H1 (cell line): ENCODE results near the gene ACCS.

Experiments
- BRCA1 ChIP-seq: IDR thresholded peaks from 2 replicates; pipeline ENCODE4 v1.6.1; 2012; ENCODE audit warnings: low read depth, low read length, improper control_type of control experiment
- CEBPB ChIP-seq: IDR thresholded peaks from 2 replicates; pipeline ENCODE4 v1.6.1; 2012; ENCODE audit warnings: low read depth, low read length
- EP300 ChIP-seq, 2 experiments: IDR thresholded peaks; 1 replicate in 1 of 2; 2 replicates in 1 of 2; pipeline ENCODE4 v1.6.1; 2011 to 2012; ENCODE audit warnings: low read depth in 2 of 2, low read length in 2 of 2, mild to moderate bottlenecking in 2 of 2, borderline replicate concordance in 1 of 2, inconsistent platforms in 1 of 2, moderate library complexity in 1 of 2
- EZH2 ChIP-seq: fragments of 200-600 bp; sonication (generic); IDR thresholded peaks from 2 replicates; pipeline ENCODE4 v1.7.1; 2012; ENCODE audit warnings: low read depth, mild to moderate bottlenecking, moderate library complexity, low read length, inconsistent platforms; ENCODE audit not compliant: severe bottlenecking
- GABPA ChIP-seq: IDR thresholded peaks from 2 replicates; pipeline ENCODE4 v1.6.1; 2011; ENCODE audit warnings: mild to moderate bottlenecking, low read length, moderate library complexity, borderline replicate concordance; ENCODE audit not compliant: insufficient read depth
- GTF2F1 ChIP-seq: IDR thresholded peaks from 2 replicates; pipeline ENCODE4 v1.6.1; 2012; ENCODE audit warnings: low read depth, low read length, improper control_type of control experiment, borderline replicate concordance
- JUND ChIP-seq: IDR thresholded peaks from 2 replicates; pipeline ENCODE4 v1.6.1; 2011; ENCODE audit warnings: mild to moderate bottlenecking, improper control_type of control experiment, low read length
- MAFK ChIP-seq: IDR thresholded peaks from 2 replicates; pipeline ENCODE4 v1.6.1; 2012; ENCODE audit warnings: low read depth, mild to moderate bottlenecking, improper control_type of control experiment, low read length
- POLR2A ChIP-seq, 2 experiments: IDR thresholded peaks; 1 replicate in 1 of 2; 2 replicates in 1 of 2; pipeline ENCODE4 v1.6.1; 2011; ENCODE audit warnings: low read depth in 2 of 2, low read length in 2 of 2, mild to moderate bottlenecking in 2 of 2; ENCODE audit errors: control extremely low read depth in 1 of 2
- POLR2AphosphoS5 ChIP-seq: IDR thresholded peaks from 2 replicates; pipeline ENCODE4 v1.6.1; 2011; ENCODE audit warnings: low read depth, low read length
- SIN3A ChIP-seq, 2 experiments: IDR thresholded peaks in 1 of 2; conservative IDR thresholded peaks in 1 of 2; 2 replicates each; pipeline ENCODE4 v1.6.1; 2011 to 2012; ENCODE audit warnings: low read length in 2 of 2, improper control_type of control experiment in 1 of 2, low read depth in 1 of 2, mild to moderate bottlenecking in 1 of 2
- YY1 ChIP-seq: IDR thresholded peaks from 2 replicates; pipeline ENCODE4 v1.6.1; 2011; ENCODE audit warnings: low read depth, mild to moderate bottlenecking, low read length
- TF ChIP-seq, protein P1 (sequence below): IDR thresholded peaks from 2 replicates; pipeline ENCODE4 v1.6.1; 2011; ENCODE audit warnings: low read length, improper control_type of control experiment
- TF ChIP-seq, protein P2 (sequence below), 3 experiments: IDR thresholded peaks; 1 replicate in 2 of 3; 2 replicates in 1 of 3; pipeline versions ENCODE4 v1.5.1 to v1.6.1; 2011; ENCODE audit warnings: low read length in 3 of 3, mild to moderate bottlenecking in 3 of 3, inconsistent platforms in 2 of 3, low read depth in 1 of 3, moderate library complexity in 1 of 3; ENCODE audit not compliant: insufficient read depth in 1 of 3; ENCODE audit errors: control extremely low read depth in 1 of 3

DNA sequence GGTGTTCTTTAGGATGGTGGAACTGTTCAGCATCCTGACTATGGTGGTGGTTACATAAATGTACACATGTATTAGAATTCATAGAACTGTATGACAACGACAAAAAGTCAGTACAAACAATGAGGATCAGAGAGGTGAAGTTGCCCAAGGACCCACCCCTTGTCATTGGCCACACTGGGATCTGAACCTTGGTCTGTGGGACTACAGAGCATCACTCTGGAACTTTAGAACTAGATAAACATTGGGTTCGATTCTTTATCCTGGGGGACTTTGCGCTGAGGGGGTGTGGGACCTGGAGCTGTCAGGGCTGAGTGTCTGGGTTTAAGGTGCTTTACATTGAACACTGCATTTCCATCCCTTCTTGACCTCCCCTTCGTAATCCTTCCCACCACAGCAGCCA is 16.6 kb downstream of the ACCS start:
- TF ChIP-seq MAFK (no peak), POLR2A (IDR thresholded peaks at IDR 0.05; ENCODE audit: control extremely low read depth in 1 of 2, low read depth in 2 of 2, low read length in 2 of 2) (no peak), GABPA (no peak), JUND (no peak), EP300 (IDR thresholded peaks at IDR 0.05; ENCODE audit: borderline replicate concordance in 1 of 2, low read depth in 2 of 2, low read length in 2 of 2) (no peak), CEBPB (no peak), YY1 (no peak), POLR2AphosphoS5 (no peak), BRCA1 (no peak), GTF2F1 (no peak), EZH2 (no peak), SIN3A (conservative IDR thresholded peaks at IDR 0.05 in 1 of 2, IDR thresholded peaks at IDR 0.05 in 1 of 2; ENCODE audit: low read depth in 1 of 2, low read length in 2 of 2) (no peak)
- TF ChIP-seq, protein P1, sequence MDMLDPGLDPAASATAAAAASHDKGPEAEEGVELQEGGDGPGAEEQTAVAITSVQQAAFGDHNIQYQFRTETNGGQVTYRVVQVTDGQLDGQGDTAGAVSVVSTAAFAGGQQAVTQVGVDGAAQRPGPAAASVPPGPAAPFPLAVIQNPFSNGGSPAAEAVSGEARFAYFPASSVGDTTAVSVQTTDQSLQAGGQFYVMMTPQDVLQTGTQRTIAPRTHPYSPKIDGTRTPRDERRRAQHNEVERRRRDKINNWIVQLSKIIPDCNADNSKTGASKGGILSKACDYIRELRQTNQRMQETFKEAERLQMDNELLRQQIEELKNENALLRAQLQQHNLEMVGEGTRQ, result no peak
- TF ChIP-seq, protein P2, sequence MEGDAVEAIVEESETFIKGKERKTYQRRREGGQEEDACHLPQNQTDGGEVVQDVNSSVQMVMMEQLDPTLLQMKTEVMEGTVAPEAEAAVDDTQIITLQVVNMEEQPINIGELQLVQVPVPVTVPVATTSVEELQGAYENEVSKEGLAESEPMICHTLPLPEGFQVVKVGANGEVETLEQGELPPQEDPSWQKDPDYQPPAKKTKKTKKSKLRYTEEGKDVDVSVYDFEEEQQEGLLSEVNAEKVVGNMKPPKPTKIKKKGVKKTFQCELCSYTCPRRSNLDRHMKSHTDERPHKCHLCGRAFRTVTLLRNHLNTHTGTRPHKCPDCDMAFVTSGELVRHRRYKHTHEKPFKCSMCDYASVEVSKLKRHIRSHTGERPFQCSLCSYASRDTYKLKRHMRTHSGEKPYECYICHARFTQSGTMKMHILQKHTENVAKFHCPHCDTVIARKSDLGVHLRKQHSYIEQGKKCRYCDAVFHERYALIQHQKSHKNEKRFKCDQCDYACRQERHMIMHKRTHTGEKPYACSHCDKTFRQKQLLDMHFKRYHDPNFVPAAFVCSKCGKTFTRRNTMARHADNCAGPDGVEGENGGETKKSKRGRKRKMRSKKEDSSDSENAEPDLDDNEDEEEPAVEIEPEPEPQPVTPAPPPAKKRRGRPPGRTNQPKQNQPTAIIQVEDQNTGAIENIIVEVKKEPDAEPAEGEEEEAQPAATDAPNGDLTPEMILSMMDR (IDR thresholded peaks at IDR 0.05; ENCODE audit: control extremely low read depth in 1 of 3, insufficient read depth in 1 of 3, low read depth in 1 of 3, low read length in 3 of 3), result no peak
